ENCODE results near the gene FBXL13. TPM values are rescaled to one million over a fixed set of nuclear protein-coding genes. Genes with fewer than 3 reads are reported as not detected.

FBXL13 gene
- total RNA-seq, 4 donors from 2014 or later: 0.20 to 3.5 (median 1.8) TPM

GRCh38 chr7:103075337-103075918, 832 bp upstream of the FBXL13 start:
- 0 to 1% methylated on average over 21 to 28 of the region's 36 CpGs for WGBS, 2 donors
- Histone ChIP-seq H3K27ac (peak overlapping the region; percentile 73 to 96 (median 91)), H3K4me1 (peaks cover 0 to 35% (median 10%) of the 10 kb centered on the region in 4 donors), H3K9me3 (no peaks in the 10 kb centered on the region), H3K36me3 (no peaks in the 10 kb centered on the region), H3K4me3 (peak overlapping the region; percentile 61 to 85 (median 70)), H3K27me3 (no peaks in the 10 kb centered on the region)
- DNase-seq (ENCODE audit: low spot score in 2 of 2): peak; percentile 23 to 31
- no peak for TF ChIP-seq EP300 (IDR thresholded peaks at IDR 0.05)
- no peak for TF ChIP-seq POLR2A (IDR thresholded peaks at IDR 0.05)
- TF ChIP-seq, protein P1, sequence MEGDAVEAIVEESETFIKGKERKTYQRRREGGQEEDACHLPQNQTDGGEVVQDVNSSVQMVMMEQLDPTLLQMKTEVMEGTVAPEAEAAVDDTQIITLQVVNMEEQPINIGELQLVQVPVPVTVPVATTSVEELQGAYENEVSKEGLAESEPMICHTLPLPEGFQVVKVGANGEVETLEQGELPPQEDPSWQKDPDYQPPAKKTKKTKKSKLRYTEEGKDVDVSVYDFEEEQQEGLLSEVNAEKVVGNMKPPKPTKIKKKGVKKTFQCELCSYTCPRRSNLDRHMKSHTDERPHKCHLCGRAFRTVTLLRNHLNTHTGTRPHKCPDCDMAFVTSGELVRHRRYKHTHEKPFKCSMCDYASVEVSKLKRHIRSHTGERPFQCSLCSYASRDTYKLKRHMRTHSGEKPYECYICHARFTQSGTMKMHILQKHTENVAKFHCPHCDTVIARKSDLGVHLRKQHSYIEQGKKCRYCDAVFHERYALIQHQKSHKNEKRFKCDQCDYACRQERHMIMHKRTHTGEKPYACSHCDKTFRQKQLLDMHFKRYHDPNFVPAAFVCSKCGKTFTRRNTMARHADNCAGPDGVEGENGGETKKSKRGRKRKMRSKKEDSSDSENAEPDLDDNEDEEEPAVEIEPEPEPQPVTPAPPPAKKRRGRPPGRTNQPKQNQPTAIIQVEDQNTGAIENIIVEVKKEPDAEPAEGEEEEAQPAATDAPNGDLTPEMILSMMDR (IDR thresholded peaks at IDR 0.05): no peak

GRCh38 chr7:103073989-103074518, 542 bp downstream of the FBXL13 start:
- H3K27ac ChIP-seq: peak overlapping the region; percentile 73 to 96 (median 91)
- peak overlapping the region; percentile 61 to 85 (median 70) for H3K4me3 ChIP-seq
- TF ChIP-seq, protein P1 (IDR thresholded peaks at IDR 0.05): no peak
- no peak for TF ChIP-seq POLR2A (IDR thresholded peaks at IDR 0.05)
- TF ChIP-seq EP300 (IDR thresholded peaks at IDR 0.05): no peak
- H3K9me3 ChIP-seq: no peaks in the 10 kb centered on the region
- H3K4me1 ChIP-seq: peaks cover 0 to 35% (median 10%) of the 10 kb centered on the region in 4 donors
- DNase-seq (ENCODE audit: low spot score in 2 of 2): peak in 1 of 2 donors; percentile 6
- 11 to 15% methylated on average over 6 of the region's 6 CpGs for WGBS, 2 donors
- no peaks in the 10 kb centered on the region for H3K27me3 ChIP-seq
- no peaks in the 10 kb centered on the region for H3K36me3 ChIP-seq

GRCh38 chr7:103071000-103071399, 3.6 kb downstream of the FBXL13 start:
- H3K27me3 ChIP-seq: no peaks in the 10 kb centered on the region
- no peaks in the 10 kb centered on the region for H3K36me3 ChIP-seq
- TF ChIP-seq, protein P1 (IDR thresholded peaks at IDR 0.05): no peak
- no peak for TF ChIP-seq EP300 (IDR thresholded peaks at IDR 0.05)
- TF ChIP-seq POLR2A (IDR thresholded peaks at IDR 0.05): no peak
- peaks cover 0 to 12% (median 3%) of the 10 kb centered on the region in 4 donors for H3K4me1 ChIP-seq
- no peak overlapping the region for H3K27ac ChIP-seq
- WGBS, 2 donors: 81 to 84% methylated on average over 2 of the region's 2 CpGs
- DNase-seq (ENCODE audit: low spot score in 2 of 2): no peak
- no peak overlapping the region for H3K4me3 ChIP-seq
- no peaks in the 10 kb centered on the region for H3K9me3 ChIP-seq

DNA sequence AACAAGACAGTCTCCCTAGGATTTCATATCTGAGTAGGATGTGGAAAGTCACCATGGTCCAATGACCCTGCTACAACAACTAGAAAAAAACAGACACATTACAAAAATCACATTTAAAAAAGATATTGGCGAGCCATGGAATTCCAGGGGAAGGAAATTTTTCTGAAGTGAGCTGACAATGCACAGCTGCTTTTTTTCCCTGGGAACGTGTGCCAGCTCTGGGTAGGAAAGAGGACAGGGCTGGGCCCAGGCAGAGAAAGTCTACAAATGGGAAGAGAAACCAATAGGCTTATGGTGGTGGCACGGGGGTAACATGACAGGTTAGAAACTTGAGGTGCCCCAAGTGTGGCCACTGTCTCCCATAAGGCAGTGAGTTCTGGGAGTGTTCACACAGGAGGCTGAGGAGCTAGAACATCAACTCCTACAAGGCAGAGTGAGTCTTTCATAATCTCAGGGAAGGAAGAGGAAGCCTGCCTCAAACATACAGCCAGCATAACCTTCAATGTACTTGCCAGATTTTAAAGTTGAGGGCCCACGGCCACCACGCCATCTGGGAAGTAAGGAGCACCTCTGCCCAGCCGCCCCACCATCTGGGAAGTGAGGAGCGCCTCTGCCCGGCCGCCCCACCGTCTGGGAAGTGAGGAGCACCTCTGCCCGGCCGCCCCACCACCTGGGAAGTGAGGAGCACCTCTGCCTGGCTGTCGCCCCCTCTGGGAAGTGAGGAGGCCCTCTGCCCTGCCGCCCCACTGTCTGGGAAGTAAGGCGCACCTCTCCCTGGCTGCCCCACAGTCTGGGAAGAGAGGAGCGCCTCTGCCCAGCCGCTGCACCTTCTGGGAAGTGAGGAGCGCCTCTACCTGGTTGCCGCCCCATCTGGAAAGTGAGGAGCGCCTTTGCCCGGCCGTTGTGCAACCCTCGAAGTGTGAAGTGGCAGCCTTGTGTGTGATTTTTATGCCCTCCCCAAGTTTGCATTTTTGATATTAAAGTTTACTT, 5.9 kb downstream of the FBXL13 start:
- Histone ChIP-seq H3K4me1 (peaks cover 0 to 2% (median under 1%) of the 10 kb centered on the region in 4 donors), H3K36me3 (no peaks in the 10 kb centered on the region), H3K9me3 (no peaks in the 10 kb centered on the region), H3K27ac (no peak overlapping the region), H3K27me3 (no peaks in the 10 kb centered on the region), H3K4me3 (no peak overlapping the region)
- TF ChIP-seq POLR2A (IDR thresholded peaks at IDR 0.05): no peak
- TF ChIP-seq, protein P1 (IDR thresholded peaks at IDR 0.05): no peak
- 87 to 93% methylated on average over 17 to 23 of the region's 23 CpGs for WGBS, 2 donors
- DNase-seq (ENCODE audit: low spot score in 2 of 2): no peak
